Fibroblast of skin of scalp (primary cell): ENCODE measurements around the gene ARF1. TPM values are rescaled to one million over a fixed set of nuclear protein-coding genes. Genes with fewer than 3 reads are reported as not detected.

ENCODE experiments used
- DNase-seq: peaks from one replicate; pipeline ENCODE4 v3.0.0-alpha.2; 2013
- polyA plus RNA-seq, 2 experiments: library from polyadenylated mRNA; unstranded; fragments of 120-200 nt; gene quantifications; one replicate each; pipeline ENCODE4 v1.2.1, GENCODE V29; 2013; ENCODE audit not compliant: insufficient read length in 2 of 2

Gene ARF1
- polyA plus RNA-seq (2013, experiment 1 of 2; ENCODE audit: insufficient read length) = 506 TPM
- 445 TPM for polyA plus RNA-seq (2013, experiment 2 of 2; ENCODE audit: insufficient read length)

GRCh38 chr1:228082214-228082917 is at the start of gene ARF1:
TSS of gene ARF1 (plus strand) at chr1:228082708. CDS start at chr1:228097115, 14,407 bp downstream.
- DNase-seq = peak; percentile 95

GRCh38 chr1:228033376-228033775 is 49.1 kb upstream of the ARF1 start:
- no peak for DNase-seq

- DNase-seq = no peak
Observed at GRCh38 chr1:228034954-228035837, 47.3 kb upstream of the ARF1 start.

GRCh38 chr1:228035844-228036243 is 46.7 kb upstream of the ARF1 start:
- DNase-seq = no peak

- DNase-seq = no peak
Observed at GRCh38 chr1:228036701-228037231, 45.7 kb upstream of the ARF1 start.

GRCh38 chr1:228037401-228038386 is 44.8 kb upstream of the ARF1 start:
- DNase-seq = peak; percentile 9

- no peak for DNase-seq
Observed at GRCh38 chr1:228038387-228039005, 44.0 kb upstream of the ARF1 start.

- DNase-seq = no peak
Observed at GRCh38 chr1:228039006-228039903, 43.3 kb upstream of the ARF1 start.

GRCh38 chr1:228039986-228040385 is 42.5 kb upstream of the ARF1 start:
- DNase-seq = no peak

GRCh38 chr1:228041316-228041715 is 41.2 kb upstream of the ARF1 start:
- no peak for DNase-seq

GRCh38 chr1:228042508-228042907 is 40.0 kb upstream of the ARF1 start:
- no peak for DNase-seq

- no peak for DNase-seq
Observed at GRCh38 chr1:228043281-228043848, 39.1 kb upstream of the ARF1 start.

- no peak for DNase-seq
Observed at GRCh38 chr1:228044961-228045360, 37.5 kb upstream of the ARF1 start.

- no peak for DNase-seq
Observed at GRCh38 chr1:228045405-228045804, 37.1 kb upstream of the ARF1 start.

- DNase-seq = no peak
Observed at GRCh38 chr1:228045871-228046270, 36.6 kb upstream of the ARF1 start.

- no peak for DNase-seq
Observed at GRCh38 chr1:228046421-228047182, 35.9 kb upstream of the ARF1 start.

- DNase-seq = no peak
Observed at GRCh38 chr1:228047183-228047466, 35.4 kb upstream of the ARF1 start.

- no peak for DNase-seq
Observed at GRCh38 chr1:228048120-228048519, 34.4 kb upstream of the ARF1 start.

GRCh38 chr1:228048659-228049298 is 33.7 kb upstream of the ARF1 start:
- DNase-seq = no peak
